ENCODE measurements around the gene ANKAR.
A peak's percentile ranks its signal among the peaks of the same experiment; 100 is the strongest.
"Not testable (repeated sequence)": the region's sequence is repeated elsewhere in the genome, so short reads cannot be mapped to it uniquely, and the experiment has no call there.

Gene ANKAR, protein sequence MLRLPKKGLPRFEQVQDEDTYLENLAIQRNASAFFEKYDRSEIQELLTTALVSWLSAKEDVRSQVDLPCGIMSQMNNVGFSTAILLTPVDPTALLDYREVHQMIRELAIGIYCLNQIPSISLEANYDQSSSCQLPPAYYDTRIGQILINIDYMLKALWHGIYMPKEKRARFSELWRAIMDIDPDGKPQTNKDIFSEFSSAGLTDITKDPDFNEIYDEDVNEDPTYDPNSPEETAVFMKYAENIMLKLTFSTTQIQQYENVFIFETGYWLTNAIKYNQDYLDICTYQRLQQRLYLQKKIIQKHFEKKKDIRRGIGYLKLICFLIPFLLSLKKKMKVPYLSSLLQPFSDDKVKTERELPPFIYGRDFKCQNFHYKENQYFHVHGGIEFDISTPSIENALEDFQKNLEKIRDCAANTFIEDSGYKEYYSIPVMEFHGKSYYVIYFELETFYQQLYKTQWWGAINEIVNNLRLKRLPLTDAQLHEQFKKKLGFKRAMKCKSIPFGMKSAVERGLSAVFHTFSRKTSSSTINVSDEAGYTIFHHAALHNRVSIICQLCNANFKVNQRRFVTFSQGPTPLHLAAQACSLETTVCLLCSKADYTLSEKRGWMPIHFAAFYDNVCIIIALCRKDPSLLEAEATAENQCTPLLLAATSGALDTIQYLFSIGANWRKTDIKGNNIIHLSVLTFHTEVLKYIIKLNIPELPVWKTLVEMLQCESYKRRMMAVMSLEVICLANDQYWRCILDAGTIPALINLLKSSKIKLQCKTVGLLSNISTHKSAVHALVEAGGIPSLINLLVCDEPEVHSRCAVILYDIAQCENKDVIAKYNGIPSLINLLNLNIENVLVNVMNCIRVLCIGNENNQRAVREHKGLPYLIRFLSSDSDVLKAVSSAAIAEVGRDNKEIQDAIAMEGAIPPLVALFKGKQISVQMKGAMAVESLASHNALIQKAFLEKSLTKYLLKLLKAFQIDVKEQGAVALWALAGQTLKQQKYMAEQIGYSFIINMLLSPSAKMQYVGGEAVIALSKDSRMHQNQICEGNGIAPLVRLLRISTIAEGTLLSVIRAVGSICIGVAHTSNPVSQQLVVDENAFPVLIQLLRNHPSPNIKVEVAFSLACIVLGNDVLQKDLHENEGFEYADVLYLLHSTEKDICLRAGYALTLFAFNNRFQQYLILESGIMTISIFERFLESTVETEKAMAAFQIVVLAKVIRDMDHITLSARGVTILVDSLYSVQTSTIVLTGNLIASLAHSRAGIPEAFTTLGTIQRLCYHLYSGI (N-terminal part only)

GRCh38 chr2:189674374-189675112, at the start of gene ANKAR:
ANKAR (plus strand) TSS chr2:189674670; CDS start chr2:189676491, 1,821 bp downstream.
- peak; percentile 68 for DNase-seq (ENCODE audit: low read depth)

GRCh38 chr2:189625636-189626035, 48.8 kb upstream of the ANKAR start:
- DNase-seq (ENCODE audit: low read depth) = no peak

- no peak for DNase-seq (ENCODE audit: low read depth)
Observed at GRCh38 chr2:189627789-189628188, 46.7 kb upstream of the ANKAR start.

GRCh38 chr2:189628817-189629530, 45.5 kb upstream of the ANKAR start:
- no peak for DNase-seq (ENCODE audit: low read depth)

- DNase-seq (ENCODE audit: low read depth) = no peak
Observed at GRCh38 chr2:189629531-189630453, 44.7 kb upstream of the ANKAR start.

DNA sequence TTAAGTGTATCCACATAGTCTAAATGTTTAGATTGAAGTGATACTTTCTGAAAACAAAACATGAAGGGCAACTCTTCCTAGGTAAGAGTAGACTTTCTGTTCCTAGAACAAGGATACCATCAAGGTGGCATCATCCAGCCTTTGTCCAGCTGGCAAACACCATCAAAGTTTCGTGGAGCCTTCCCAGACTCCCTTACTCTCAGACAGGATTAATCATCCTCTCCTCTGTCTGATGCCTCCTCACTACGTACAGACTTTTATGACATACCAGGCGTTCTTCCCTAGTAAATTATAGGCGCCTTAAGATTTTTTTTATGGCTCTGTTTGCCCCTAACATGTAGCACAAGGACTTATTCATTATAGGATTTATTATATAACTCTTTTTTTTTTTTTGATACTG, 42.6 kb upstream of the ANKAR start:
- no peak for DNase-seq (ENCODE audit: low read depth)

DNA sequence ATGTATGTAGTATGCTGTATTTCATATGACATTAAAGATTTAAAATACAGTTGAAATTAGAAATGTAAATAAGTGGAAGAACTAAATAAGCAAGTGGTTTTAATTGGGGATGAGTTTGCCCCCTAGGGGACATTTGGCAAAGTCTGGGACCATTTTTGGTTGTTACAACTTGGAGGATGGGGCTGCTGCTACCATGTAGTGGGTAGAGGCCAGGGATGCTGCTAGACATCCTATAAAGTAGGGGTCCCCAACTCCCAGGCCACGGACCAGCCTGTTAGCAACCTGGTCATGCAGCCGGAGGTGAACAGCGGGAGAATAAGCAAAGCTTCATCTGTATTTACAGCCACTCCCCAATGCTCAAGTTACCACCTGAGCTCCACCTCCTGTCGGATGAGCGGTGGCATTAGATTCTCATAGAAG, 41.1 kb upstream of the ANKAR start:
- DNase-seq (ENCODE audit: low read depth) = no peak

GRCh38 chr2:189635353-189635752, 39.1 kb upstream of the ANKAR start:
- no peak for DNase-seq (ENCODE audit: low read depth)

DNA sequence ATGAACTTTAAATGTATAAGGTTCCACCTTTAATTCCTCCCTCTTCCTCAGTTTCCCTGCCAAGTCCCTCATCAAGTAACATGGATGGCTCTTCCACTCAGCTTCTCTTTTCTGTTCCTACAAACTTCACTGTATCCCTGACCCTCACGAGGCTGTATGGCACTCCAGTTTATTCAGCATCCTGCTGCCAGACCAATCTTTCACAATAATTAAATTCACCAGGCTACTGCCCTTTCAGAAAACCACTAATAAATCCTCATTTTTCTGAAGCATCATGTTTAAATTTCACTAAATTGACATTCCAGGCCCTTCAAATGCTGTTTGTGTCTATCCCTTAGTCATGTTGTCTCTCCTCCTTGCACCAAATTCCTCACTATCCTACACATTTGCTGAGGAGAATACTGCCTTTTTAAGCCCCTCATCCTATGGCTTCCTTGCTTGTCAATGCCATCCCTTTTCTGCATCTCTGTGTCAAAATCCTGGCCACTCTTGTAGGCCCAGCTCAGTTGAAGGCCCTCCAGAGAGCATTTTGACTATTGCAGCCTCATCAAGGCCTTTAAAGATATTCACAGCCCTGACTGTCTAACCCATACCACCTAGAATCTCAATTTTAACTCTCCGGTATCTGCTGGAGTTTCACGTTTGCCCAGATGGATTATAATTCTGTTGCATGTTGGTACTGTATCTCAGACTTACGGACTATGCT, 36.0 kb upstream of the ANKAR start:
- no peak for DNase-seq (ENCODE audit: low read depth)

- DNase-seq (ENCODE audit: low read depth) = no peak
Observed at GRCh38 chr2:189639007-189639609, 35.4 kb upstream of the ANKAR start.

- no peak for DNase-seq (ENCODE audit: low read depth)
Observed at GRCh38 chr2:189641002-189641401, 33.5 kb upstream of the ANKAR start.

- DNase-seq (ENCODE audit: low read depth) = no peak
Observed at GRCh38 chr2:189641590-189641989, 32.9 kb upstream of the ANKAR start.

DNA sequence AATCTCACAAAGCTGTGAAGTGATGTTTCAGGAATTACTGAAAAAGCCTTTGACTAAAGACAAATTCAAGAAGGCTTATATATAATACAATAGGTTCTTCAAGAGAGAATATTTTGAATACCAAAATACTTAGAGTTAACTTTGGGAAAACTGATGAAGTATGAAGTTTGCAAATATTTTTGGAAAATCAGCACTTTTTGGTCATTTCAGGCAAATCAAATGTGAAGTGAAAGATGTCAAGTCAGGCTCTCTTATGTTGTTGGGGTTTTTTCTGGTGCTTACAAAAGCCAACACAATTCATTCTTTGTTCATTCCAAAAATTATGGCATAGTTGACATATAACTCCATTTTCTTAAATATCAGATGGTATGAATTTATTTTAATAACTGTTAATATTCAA, 27.9 kb upstream of the ANKAR start:
- no peak for DNase-seq (ENCODE audit: low read depth)

- no peak for DNase-seq (ENCODE audit: low read depth)
Observed at GRCh38 chr2:189648846-189649509, 25.5 kb upstream of the ANKAR start.

DNA sequence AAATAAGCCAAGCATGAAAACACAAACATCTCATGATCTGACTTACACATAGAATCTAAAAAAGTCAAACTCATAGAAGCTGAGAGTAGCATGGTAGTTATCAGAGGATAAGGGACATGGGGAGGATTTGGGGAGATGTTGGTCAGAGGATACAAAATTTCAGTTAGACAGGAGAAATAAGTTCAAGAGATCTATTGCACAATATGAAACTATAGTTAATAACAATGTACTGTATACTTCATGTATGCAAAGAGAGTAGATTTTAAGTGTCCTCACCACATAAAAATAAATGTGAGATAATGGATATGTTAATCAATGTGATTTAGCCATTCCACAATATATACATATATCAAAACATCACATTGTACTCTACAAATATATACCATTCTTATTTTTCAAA, 23.2 kb upstream of the ANKAR start:
- DNase-seq (ENCODE audit: low read depth) = no peak

- DNase-seq (ENCODE audit: low read depth) = not testable (repeated sequence)
Observed at GRCh38 chr2:189653464-189653863, 21.0 kb upstream of the ANKAR start.

- DNase-seq (ENCODE audit: low read depth) = no peak
Observed at GRCh38 chr2:189654641-189655040, 19.8 kb upstream of the ANKAR start.

- no peak for DNase-seq (ENCODE audit: low read depth)
Observed at GRCh38 chr2:189657867-189658266, 16.6 kb upstream of the ANKAR start.
